Non-pigmented ciliary epithelial cell (primary cell): ENCODE results near the gene ST7.
A peak's percentile ranks its signal among the peaks of the same experiment; 100 is the strongest.
"Not testable (repeated sequence)": the region's sequence is repeated elsewhere in the genome, so short reads cannot be mapped to it uniquely, and the experiment has no call there.

ENCODE experiments used
- DNase-seq: peaks from one replicate; pipeline ENCODE4 v3.0.0-alpha.2; 2010; ENCODE audit warnings: low read depth

ST7 gene

GRCh38 chr7:117096942-117097341 is 143.6 kb downstream of the ST7 start:
- no peak for DNase-seq

- no peak for DNase-seq
Observed at GRCh38 chr7:117097860-117098259, 144.6 kb downstream of the ST7 start.

- DNase-seq, result peak; percentile 92
Observed at GRCh38 chr7:117098457-117098856, 145.2 kb downstream of the ST7 start.

GRCh38 chr7:117101026-117101425 is 147.7 kb downstream of the ST7 start:
- DNase-seq, result no peak

- no peak for DNase-seq
Observed at GRCh38 chr7:117110480-117111315, 157.4 kb downstream of the ST7 start.

GRCh38 chr7:117111535-117111934 is 158.2 kb downstream of the ST7 start:
- no peak for DNase-seq

GRCh38 chr7:117112640-117113039 is 159.3 kb downstream of the ST7 start:
- no peak for DNase-seq

GRCh38 chr7:117113871-117114270 is 160.6 kb downstream of the ST7 start:
- DNase-seq, result no peak

- no peak for DNase-seq
Observed at GRCh38 chr7:117114272-117114671, 161.0 kb downstream of the ST7 start.

- no peak for DNase-seq
Observed at GRCh38 chr7:117116211-117116610, 162.9 kb downstream of the ST7 start.

- no peak for DNase-seq
Observed at GRCh38 chr7:117117172-117117571, 163.9 kb downstream of the ST7 start.

- no peak for DNase-seq
Observed at GRCh38 chr7:117118579-117119180, 165.4 kb downstream of the ST7 start.

- DNase-seq, result peak; percentile 49
Observed at GRCh38 chr7:117119192-117119924, 166.1 kb downstream of the ST7 start.

GRCh38 chr7:117120321-117120720 is 167.0 kb downstream of the ST7 start:
- DNase-seq, result not testable (repeated sequence)

GRCh38 chr7:117122036-117122435 is 168.7 kb downstream of the ST7 start:
- not testable (repeated sequence) for DNase-seq

GRCh38 chr7:117122536-117122935 is 169.2 kb downstream of the ST7 start:
- DNase-seq, result no peak

- DNase-seq, result no peak
Observed at GRCh38 chr7:117123311-117123926, 170.1 kb downstream of the ST7 start.

- peak; percentile 96 for DNase-seq
Observed at GRCh38 chr7:117124591-117125220, 171.4 kb downstream of the ST7 start.

GRCh38 chr7:117126676-117127075 is 173.4 kb downstream of the ST7 start:
- no peak for DNase-seq

- DNase-seq, result no peak
Observed at GRCh38 chr7:117127585-117128168, 174.4 kb downstream of the ST7 start.

- no peak for DNase-seq
Observed at GRCh38 chr7:117129521-117129955, 176.2 kb downstream of the ST7 start.

GRCh38 chr7:117130262-117130661 is 177.0 kb downstream of the ST7 start:
- DNase-seq, result no peak
